GM23338 (cell line): ENCODE measurements around the gene FAM193B. TPM values are rescaled to one million over a fixed set of nuclear protein-coding genes. Genes with fewer than 3 reads are reported as not detected.

Source experiments
- ATAC-seq: fragments of 200-7000 bp; cut with Tn5 transposase; 3 replicates; pipeline ENCODE4 v1.9.1; 2020
- DNase-seq: peaks from one replicate; pipeline ENCODE4 v3.0.0-alpha.2; 2015; ENCODE audit warnings: low spot score
- H2AFZ ChIP-seq: fragments of 200-600 bp; sonication (generic); 2 replicates; pipeline ENCODE4 v1.8.0; 2016; ENCODE audit warnings: antibody characterized with exemption, mild to moderate bottlenecking, moderate library complexity
- H3F3A ChIP-seq: fragments of 200-600 bp; sonication (generic); replicated peaks from 2 replicates; pipeline ENCODE4 v1.8.0; 2017; ENCODE audit warnings: antibody characterized with exemption, mixed run types, low read depth
- H3K27ac ChIP-seq: fragments of 200-600 bp; sonication (generic); 2 replicates; pipeline ENCODE4 v1.6.1; 2016; ENCODE audit warnings: low read depth
- H3K27me3 ChIP-seq: fragments of 200-600 bp; sonication (generic); 2 replicates; pipeline ENCODE4 v1.8.0; 2016; ENCODE audit warnings: mild to moderate bottlenecking, mixed run types, moderate library complexity; ENCODE audit not compliant: insufficient read depth
- H3K36me3 ChIP-seq: fragments of 200-600 bp; sonication (generic); 2 replicates; pipeline ENCODE4 v1.8.0; 2016; ENCODE audit warnings: mild to moderate bottlenecking; ENCODE audit not compliant: insufficient read depth
- H3K4me1 ChIP-seq: fragments of 200-600 bp; sonication (generic); 2 replicates; pipeline ENCODE4 v1.8.0; 2016; ENCODE audit warnings: mild to moderate bottlenecking, moderate library complexity; ENCODE audit not compliant: insufficient read depth
- H3K4me2 ChIP-seq: fragments of 200-600 bp; sonication (generic); 2 replicates; pipeline ENCODE4 v1.7.1; 2017; ENCODE audit warnings: mixed run types
- H3K4me3 ChIP-seq: fragments of 200-600 bp; sonication (generic); 2 replicates; pipeline ENCODE4 v1.6.1; 2016; ENCODE audit warnings: mixed run types
- H3K79me2 ChIP-seq: fragments of 200-600 bp; sonication (generic); replicated peaks from 2 replicates; pipeline ENCODE4 v1.8.0; 2017; ENCODE audit warnings: mild to moderate bottlenecking; ENCODE audit not compliant: insufficient read depth
- H3K9me2 ChIP-seq: fragments of 200-600 bp; sonication (generic); 2 replicates; pipeline ENCODE4 v1.8.0; 2017; ENCODE audit not compliant: insufficient read depth
- H4K20me1 ChIP-seq: fragments of 200-600 bp; sonication (generic); replicated peaks from 2 replicates; pipeline ENCODE4 v1.8.0; 2017; ENCODE audit warnings: mild to moderate bottlenecking; ENCODE audit not compliant: insufficient read depth
- H3K27ac Mint-ChIP-seq: 2 replicates; pipeline ENCODE4 v1.8.0; 2020; ENCODE audit warnings: inconsistent platforms, mild to moderate bottlenecking, moderate library complexity, mixed read lengths
- H3K27me3 Mint-ChIP-seq: 3 replicates; pipeline ENCODE4 v1.8.0; 2022; ENCODE audit warnings: low read depth, mild to moderate bottlenecking, moderate library complexity, mixed read lengths, inconsistent platforms; ENCODE audit not compliant: insufficient read depth, poor library complexity
- H3K36me3 Mint-ChIP-seq: 3 replicates; pipeline ENCODE4 v1.8.0; 2021; ENCODE audit warnings: low read depth, mild to moderate bottlenecking, inconsistent platforms, moderate library complexity, mixed read lengths
- H3K4me1 Mint-ChIP-seq: 3 replicates; pipeline ENCODE4 v1.8.0; 2020; ENCODE audit warnings: mild to moderate bottlenecking, inconsistent platforms, mixed read lengths
- H3K4me3 Mint-ChIP-seq: 3 replicates; pipeline ENCODE4 v1.8.0; 2021; ENCODE audit warnings: moderate library complexity, mild to moderate bottlenecking, inconsistent platforms, mixed read lengths
- H3K9me3 Mint-ChIP-seq: 3 replicates; pipeline ENCODE4 v1.8.0; 2020; ENCODE audit warnings: moderate library complexity, mild to moderate bottlenecking, inconsistent platforms, mixed read lengths
- CREB1 ChIP-seq: fragments of 250-450 bp; sonication (Bioruptor Pico); IDR thresholded peaks from 2 replicates; pipeline ENCODE4 v1.5.0; 2020; ENCODE audit warnings: low read depth, mild to moderate bottlenecking, moderate library complexity
- CTCF ChIP-seq, 2 experiments: fragments of 200-600 bp in 1 of 2; sonication (generic) in 1 of 2; conservative IDR thresholded peaks; 2 replicates each; pipeline versions ENCODE4 v1.5.1 to v1.6.1; 2016 to 2017; ENCODE audit warnings: antibody characterized with exemption in 2 of 2, low read depth in 2 of 2, mild to moderate bottlenecking in 2 of 2, moderate library complexity in 1 of 2
- EZH2 ChIP-seq: fragments of 200-600 bp; sonication (generic); IDR thresholded peaks from one replicate; pipeline ENCODE4 v1.8.0; 2017; ENCODE audit warnings: antibody characterized with exemption, mild to moderate bottlenecking, low read depth; ENCODE audit not compliant: unreplicated experiment
- REST ChIP-seq: IDR thresholded peaks from one replicate; pipeline ENCODE4 v1.6.1; 2018; ENCODE audit warnings: antibody characterized with exemption; ENCODE audit not compliant: unreplicated experiment
- ZNF114 ChIP-seq: fragments of 250-450 bp; sonication (Bioruptor Pico); IDR thresholded peaks from 2 replicates; pipeline ENCODE4 v1.5.0; 2020; ENCODE audit warnings: mild to moderate bottlenecking, moderate library complexity
- ZNF331 ChIP-seq: fragments of 250-450 bp; sonication (Bioruptor Pico); IDR thresholded peaks from 2 replicates; pipeline ENCODE4 v1.5.0; 2020; ENCODE audit warnings: low read depth, mild to moderate bottlenecking, moderate library complexity
- polyA plus RNA-seq: library from polyadenylated mRNA; unstranded; fragments of >200 nt; fragmentation: Nextera tagmentation; extraction: Ambion mirVana; gene quantifications from 2 replicates; pipeline ENCODE4 v1.2.1, GENCODE V29; 2016
- total RNA-seq: library from RNA; depleted of rRNA; stranded (reverse); fragments of >200 nt; shearing (Covaris generic); gene quantifications from 2 replicates; pipeline ENCODE4 v1.2.3, GENCODE V29; 2014
- TF ChIP-seq, protein P1 (sequence below): fragments of 250-450 bp; sonication (Bioruptor Pico); IDR thresholded peaks from 2 replicates; pipeline ENCODE4 v1.5.0; 2020; ENCODE audit warnings: mild to moderate bottlenecking, moderate library complexity
- TF ChIP-seq, protein P2 (sequence below): IDR thresholded peaks from 2 replicates; pipeline ENCODE4 v1.6.1; 2016; ENCODE audit warnings: antibody characterized with exemption

Gene FAM193B
- total and polyA plus RNA-seq, 2 experiments from 2014 or later = 44.4 to 58.6 TPM

DNA sequence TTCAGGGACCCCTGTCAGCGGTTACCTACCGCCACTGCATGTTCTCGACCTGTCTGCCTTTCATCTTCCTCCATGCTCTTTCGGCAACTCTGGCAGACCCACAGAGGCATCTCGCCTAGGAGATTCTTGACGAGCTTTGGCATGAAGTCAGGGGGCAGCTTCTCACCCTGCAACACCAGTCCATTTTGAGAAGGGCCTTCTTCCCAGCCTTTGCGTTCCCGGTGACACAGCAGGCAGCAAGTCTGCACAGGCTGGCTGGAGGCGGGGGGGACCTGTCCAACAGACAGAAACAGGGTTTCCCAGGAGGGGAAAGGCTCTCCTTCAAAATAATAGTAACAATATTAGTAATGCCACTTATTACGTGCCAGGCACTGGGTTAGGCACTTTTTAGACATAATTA is 15.5 kb downstream of the FAM193B start:
- H3K9me2 ChIP-seq = no peaks in the 10 kb centered on the region
- DNase-seq (no peak), ATAC-seq (no peak)
- H3K27me3 ChIP-seq = no peaks in the 10 kb centered on the region
- H4K20me1 ChIP-seq = peaks cover 55% of the 10 kb centered on the region
- Mint-ChIP-seq H3K36me3 (peaks cover 33% of the 10 kb centered on the region), H3K27ac (no peak overlapping the region), H3K4me1 (peaks cover 3% of the 10 kb centered on the region; the same call in 2 of the 3 replicates), H3K27me3 (peaks cover 2% of the 10 kb centered on the region), H3K9me3 (no peaks in the 10 kb centered on the region), H3K4me3 (no peak overlapping the region)
- peaks cover 39% of the 10 kb centered on the region for H3K79me2 ChIP-seq
- H3F3A ChIP-seq = 0 out of 2 replicates have a peak, but pooled peaks cover 14% of the 10 kb centered on the region
- H3K4me2 ChIP-seq = no peak overlapping the region
- H3K36me3 ChIP-seq = peaks cover 7% of the 10 kb centered on the region
- H2AFZ ChIP-seq = no peak overlapping the region
- no peak overlapping the region for H3K4me3 ChIP-seq
- no peaks in the 10 kb centered on the region for H3K4me1 ChIP-seq
- H3K27ac ChIP-seq = no peak overlapping the region
- no peak for TF ChIP-seq REST
- TF ChIP-seq EZH2 = no peak
- TF ChIP-seq ZNF331 = no peak
- TF ChIP-seq ZNF114 (CRISPR knock-in tag) = no peak
- no peak for TF ChIP-seq CREB1 (CRISPR knock-in tag)
- TF ChIP-seq, protein P1, sequence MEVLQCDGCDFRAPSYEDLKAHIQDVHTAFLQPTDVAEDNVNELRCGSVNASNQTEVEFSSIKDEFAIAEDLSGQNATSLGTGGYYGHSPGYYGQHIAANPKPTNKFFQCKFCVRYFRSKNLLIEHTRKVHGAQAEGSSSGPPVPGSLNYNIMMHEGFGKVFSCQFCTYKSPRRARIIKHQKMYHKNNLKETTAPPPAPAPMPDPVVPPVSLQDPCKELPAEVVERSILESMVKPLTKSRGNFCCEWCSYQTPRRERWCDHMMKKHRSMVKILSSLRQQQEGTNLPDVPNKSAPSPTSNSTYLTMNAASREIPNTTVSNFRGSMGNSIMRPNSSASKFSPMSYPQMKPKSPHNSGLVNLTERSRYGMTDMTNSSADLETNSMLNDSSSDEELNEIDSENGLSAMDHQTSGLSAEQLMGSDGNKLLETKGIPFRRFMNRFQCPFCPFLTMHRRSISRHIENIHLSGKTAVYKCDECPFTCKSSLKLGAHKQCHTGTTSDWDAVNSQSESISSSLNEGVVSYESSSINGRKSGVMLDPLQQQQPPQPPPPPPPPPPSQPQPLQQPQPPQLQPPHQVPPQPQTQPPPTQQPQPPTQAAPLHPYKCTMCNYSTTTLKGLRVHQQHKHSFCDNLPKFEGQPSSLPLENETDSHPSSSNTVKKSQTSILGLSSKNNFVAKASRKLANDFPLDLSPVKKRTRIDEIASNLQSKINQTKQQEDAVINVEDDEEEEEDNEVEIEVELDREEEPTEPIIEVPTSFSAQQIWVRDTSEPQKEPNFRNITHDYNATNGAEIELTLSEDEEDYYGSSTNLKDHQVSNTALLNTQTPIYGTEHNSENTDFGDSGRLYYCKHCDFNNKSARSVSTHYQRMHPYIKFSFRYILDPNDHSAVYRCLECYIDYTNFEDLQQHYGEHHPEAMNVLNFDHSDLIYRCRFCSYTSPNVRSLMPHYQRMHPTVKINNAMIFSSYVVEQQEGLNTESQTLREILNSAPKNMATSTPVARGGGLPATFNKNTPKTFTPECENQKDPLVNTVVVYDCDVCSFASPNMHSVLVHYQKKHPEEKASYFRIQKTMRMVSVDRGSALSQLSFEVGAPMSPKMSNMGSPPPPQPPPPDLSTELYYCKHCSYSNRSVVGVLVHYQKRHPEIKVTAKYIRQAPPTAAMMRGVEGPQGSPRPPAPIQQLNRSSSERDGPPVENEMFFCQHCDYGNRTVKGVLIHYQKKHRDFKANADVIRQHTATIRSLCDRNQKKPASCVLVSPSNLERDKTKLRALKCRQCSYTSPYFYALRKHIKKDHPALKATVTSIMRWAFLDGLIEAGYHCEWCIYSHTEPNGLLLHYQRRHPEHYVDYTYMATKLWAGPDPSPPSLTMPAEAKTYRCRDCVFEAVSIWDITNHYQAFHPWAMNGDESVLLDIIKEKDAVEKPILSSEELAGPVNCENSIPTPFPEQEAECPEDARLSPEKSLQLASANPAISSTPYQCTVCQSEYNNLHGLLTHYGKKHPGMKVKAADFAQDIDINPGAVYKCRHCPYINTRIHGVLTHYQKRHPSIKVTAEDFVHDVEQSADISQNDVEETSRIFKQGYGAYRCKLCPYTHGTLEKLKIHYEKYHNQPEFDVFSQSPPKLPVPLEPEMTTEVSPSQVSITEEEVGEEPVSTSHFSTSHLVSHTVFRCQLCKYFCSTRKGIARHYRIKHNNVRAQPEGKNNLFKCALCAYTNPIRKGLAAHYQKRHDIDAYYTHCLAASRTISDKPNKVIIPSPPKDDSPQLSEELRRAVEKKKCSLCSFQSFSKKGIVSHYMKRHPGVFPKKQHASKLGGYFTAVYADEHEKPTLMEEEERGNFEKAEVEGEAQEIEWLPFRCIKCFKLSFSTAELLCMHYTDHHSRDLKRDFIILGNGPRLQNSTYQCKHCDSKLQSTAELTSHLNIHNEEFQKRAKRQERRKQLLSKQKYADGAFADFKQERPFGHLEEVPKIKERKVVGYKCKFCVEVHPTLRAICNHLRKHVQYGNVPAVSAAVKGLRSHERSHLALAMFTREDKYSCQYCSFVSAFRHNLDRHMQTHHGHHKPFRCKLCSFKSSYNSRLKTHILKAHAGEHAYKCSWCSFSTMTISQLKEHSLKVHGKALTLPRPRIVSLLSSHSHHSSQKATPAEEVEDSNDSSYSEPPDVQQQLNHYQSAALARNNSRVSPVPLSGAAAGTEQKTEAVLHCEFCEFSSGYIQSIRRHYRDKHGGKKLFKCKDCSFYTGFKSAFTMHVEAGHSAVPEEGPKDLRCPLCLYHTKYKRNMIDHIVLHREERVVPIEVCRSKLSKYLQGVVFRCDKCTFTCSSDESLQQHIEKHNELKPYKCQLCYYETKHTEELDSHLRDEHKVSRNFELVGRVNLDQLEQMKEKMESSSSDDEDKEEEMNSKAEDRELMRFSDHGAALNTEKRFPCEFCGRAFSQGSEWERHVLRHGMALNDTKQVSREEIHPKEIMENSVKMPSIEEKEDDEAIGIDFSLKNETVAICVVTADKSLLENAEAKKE (CRISPR knock-in tag) = no peak
- TF ChIP-seq, protein P2, sequence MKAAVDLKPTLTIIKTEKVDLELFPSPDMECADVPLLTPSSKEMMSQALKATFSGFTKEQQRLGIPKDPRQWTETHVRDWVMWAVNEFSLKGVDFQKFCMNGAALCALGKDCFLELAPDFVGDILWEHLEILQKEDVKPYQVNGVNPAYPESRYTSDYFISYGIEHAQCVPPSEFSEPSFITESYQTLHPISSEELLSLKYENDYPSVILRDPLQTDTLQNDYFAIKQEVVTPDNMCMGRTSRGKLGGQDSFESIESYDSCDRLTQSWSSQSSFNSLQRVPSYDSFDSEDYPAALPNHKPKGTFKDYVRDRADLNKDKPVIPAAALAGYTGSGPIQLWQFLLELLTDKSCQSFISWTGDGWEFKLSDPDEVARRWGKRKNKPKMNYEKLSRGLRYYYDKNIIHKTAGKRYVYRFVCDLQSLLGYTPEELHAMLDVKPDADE = no peak
- no peak for TF ChIP-seq CTCF (conservative IDR thresholded peaks at IDR 0.05; ENCODE audit: low read depth in 2 of 2)
